WERI-Rb-1 (cell line): ENCODE results near the gene DNAH1.

Source experiments
- DNase-seq: peaks from one replicate; pipeline ENCODE4 v3.0.0-alpha.2; 2020
- H3K27ac ChIP-seq: fragments of 250-450 bp; sonication (Bioruptor Pico); 2 replicates; pipeline ENCODE4 v1.5.1; 2020; ENCODE audit warnings: mild to moderate bottlenecking, moderate library complexity
- H3K27me3 ChIP-seq: fragments of 250-450 bp; sonication (Bioruptor Pico); 2 replicates; pipeline ENCODE4 v1.5.1; 2021; ENCODE audit warnings: mild to moderate bottlenecking, low read depth, moderate library complexity; ENCODE audit not compliant: insufficient read depth, severe bottlenecking
- H3K36me3 ChIP-seq: fragments of 250-450 bp; sonication (Bioruptor Pico); 2 replicates; pipeline ENCODE4 v1.5.1; 2020; ENCODE audit warnings: mild to moderate bottlenecking, moderate library complexity
- H3K4me3 ChIP-seq: 2 replicates; pipeline ENCODE4 v1.5.1; 2011; ENCODE audit warnings: low read depth, mild to moderate bottlenecking, control low read depth, low read length
- H3K9me3 ChIP-seq: fragments of 250-450 bp; sonication (Bioruptor Pico); 2 replicates; pipeline ENCODE4 v1.5.1; 2021; ENCODE audit warnings: mild to moderate bottlenecking, moderate library complexity; ENCODE audit not compliant: severe bottlenecking
- TF ChIP-seq, protein P1 (sequence below): IDR thresholded peaks from 2 replicates; pipeline ENCODE4 v1.5.1; 2011; ENCODE audit warnings: low read depth, mild to moderate bottlenecking, control low read depth, inconsistent platforms, low read length

Gene DNAH1

DNA sequence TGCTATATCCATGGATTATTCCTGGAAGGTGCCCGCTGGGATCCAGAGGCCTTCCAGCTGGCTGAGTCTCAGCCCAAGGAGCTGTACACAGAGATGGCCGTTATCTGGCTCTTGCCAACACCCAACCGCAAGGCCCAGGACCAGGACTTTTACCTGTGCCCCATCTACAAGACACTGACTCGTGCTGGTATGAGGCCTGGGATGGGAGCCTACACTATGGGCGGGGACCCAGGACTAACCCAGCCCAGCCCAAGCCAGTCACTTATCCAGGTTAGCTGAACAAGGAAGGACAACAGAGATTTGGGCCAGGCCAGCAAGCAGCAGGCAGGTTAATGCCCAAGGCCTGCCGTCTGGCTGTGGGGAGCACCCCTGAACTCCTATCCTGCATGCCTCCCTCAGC lies 83.5 kb downstream of the DNAH1 start:
- H3K27me3 ChIP-seq, result no peaks in the 10 kb centered on the region
- TF ChIP-seq, protein P1, sequence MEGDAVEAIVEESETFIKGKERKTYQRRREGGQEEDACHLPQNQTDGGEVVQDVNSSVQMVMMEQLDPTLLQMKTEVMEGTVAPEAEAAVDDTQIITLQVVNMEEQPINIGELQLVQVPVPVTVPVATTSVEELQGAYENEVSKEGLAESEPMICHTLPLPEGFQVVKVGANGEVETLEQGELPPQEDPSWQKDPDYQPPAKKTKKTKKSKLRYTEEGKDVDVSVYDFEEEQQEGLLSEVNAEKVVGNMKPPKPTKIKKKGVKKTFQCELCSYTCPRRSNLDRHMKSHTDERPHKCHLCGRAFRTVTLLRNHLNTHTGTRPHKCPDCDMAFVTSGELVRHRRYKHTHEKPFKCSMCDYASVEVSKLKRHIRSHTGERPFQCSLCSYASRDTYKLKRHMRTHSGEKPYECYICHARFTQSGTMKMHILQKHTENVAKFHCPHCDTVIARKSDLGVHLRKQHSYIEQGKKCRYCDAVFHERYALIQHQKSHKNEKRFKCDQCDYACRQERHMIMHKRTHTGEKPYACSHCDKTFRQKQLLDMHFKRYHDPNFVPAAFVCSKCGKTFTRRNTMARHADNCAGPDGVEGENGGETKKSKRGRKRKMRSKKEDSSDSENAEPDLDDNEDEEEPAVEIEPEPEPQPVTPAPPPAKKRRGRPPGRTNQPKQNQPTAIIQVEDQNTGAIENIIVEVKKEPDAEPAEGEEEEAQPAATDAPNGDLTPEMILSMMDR, result no peak
- no peak for DNase-seq
- no peak overlapping the region for H3K4me3 ChIP-seq
- no peak overlapping the region; the same call in 1 of the 2 replicates for H3K27ac ChIP-seq
- H3K9me3 ChIP-seq, result no peaks in the 10 kb centered on the region
- peaks cover 48% of the 10 kb centered on the region for H3K36me3 ChIP-seq

DNA sequence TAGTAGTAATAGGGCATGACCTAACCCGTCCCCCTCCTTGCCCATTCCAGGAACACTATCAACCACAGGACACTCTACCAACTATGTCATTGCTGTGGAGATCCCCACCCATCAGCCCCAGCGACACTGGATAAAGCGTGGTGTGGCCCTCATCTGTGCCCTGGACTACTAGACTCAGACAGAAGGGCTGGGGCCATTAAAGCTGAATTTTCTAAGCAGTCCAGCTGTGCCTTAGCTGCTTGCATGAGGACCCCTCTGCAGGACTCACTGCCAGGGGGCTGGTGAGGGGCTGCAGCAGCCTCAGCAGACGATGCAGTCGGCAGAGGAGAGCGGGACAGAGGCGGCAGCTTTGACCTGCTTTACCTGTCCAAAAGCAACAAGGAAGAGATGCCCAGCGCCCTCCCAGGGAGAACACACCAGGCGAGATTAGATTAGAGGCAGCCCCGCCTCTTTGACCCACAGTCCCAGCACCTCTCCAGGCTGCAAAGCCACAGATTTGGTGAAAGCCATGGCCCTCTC lies 84.2 kb downstream of the DNAH1 start:
- H3K27ac ChIP-seq, result peak overlapping the region; percentile 69

DNA sequence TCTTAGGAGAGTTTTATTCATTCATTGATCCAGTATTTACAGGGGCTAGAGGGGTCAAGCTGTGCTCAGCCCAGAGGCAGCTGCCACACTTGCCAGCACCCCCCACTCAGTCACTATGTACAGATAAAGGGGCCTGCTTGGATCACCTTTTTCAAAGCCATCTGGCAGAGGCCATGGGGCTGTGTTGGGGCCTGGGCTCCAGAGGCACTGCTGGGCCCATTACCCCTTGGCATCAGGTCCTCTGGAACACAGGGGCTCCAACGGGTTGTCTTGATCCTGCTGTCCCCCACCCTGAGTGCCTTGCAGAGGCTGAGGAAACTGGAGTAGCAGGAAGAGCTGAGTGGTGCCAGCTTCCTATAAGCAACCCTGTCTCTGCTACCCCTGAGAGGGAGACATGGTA lies 84.9 kb downstream of the DNAH1 start:
- peaks cover 58% of the 10 kb centered on the region for H3K36me3 ChIP-seq
- TF ChIP-seq, protein P1, result no peak
- peak; percentile 32 for DNase-seq
- H3K9me3 ChIP-seq, result no peaks in the 10 kb centered on the region
- peak overlapping the region; percentile 69 for H3K27ac ChIP-seq
- no peak overlapping the region for H3K4me3 ChIP-seq
- H3K27me3 ChIP-seq, result no peaks in the 10 kb centered on the region

More for the DNA sequence above, 84.2 kb downstream of the DNAH1 start:
- H3K9me3 ChIP-seq, result no peaks in the 10 kb centered on the region
- no peaks in the 10 kb centered on the region for H3K27me3 ChIP-seq
- no peak overlapping the region for H3K4me3 ChIP-seq
- TF ChIP-seq, protein P1, result no peak
- H3K36me3 ChIP-seq, result peaks cover 53% of the 10 kb centered on the region
- no peak for DNase-seq

DNA sequence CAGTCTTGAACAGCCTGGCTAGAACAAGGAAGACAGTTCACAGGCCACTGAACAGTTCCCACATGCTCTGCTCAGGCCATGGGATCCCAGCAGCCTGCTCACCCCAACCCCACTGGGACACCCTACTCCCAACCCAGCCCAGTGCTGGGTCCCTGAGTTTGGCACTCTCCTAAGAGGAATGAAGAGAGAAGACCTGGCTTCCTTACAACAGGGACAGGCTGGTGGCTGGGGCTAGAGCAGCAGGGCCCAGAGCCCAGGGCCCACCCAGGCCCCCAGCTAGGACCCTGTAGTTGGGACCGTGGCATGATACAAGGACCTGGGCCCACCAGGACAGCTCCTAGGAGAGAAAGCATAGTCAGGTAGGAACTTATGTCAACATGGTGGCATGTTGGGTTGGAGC lies 85.4 kb downstream of the DNAH1 start:
- H3K4me3 ChIP-seq, result no peak overlapping the region
- no peaks in the 10 kb centered on the region for H3K9me3 ChIP-seq
- no peak for DNase-seq
- peaks cover 64% of the 10 kb centered on the region for H3K36me3 ChIP-seq
- TF ChIP-seq, protein P1, result no peak
- H3K27ac ChIP-seq, result peak overlapping the region; percentile 69
- H3K27me3 ChIP-seq, result no peaks in the 10 kb centered on the region

DNA sequence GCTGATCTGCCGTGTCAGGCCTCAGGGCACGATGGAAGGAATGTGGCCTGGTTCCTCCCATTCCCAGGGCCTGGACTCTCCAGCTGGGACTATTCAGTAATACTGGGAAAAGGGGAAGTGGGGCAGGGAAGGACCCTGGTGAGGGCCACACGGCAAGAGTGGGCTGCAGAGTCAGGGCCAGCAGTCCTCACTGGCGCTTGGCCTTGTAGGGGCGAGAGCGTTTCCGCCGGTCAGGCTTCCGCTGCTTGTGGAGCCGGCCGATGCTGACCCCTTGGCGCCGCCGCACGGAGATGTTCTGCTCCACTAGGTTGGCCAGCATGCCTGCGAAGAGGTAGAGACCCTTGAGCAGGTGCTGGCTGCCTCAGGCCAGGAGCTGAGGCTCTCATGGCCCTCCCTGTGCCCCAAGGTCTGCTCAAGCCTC lies 86.0 kb downstream of the DNAH1 start:
- no peak overlapping the region for H3K4me3 ChIP-seq
- DNase-seq, result no peak
- H3K36me3 ChIP-seq, result peaks cover 69% of the 10 kb centered on the region
- no peak overlapping the region for H3K27ac ChIP-seq
- TF ChIP-seq, protein P1, result no peak
- H3K27me3 ChIP-seq, result no peaks in the 10 kb centered on the region
- no peaks in the 10 kb centered on the region for H3K9me3 ChIP-seq

DNA sequence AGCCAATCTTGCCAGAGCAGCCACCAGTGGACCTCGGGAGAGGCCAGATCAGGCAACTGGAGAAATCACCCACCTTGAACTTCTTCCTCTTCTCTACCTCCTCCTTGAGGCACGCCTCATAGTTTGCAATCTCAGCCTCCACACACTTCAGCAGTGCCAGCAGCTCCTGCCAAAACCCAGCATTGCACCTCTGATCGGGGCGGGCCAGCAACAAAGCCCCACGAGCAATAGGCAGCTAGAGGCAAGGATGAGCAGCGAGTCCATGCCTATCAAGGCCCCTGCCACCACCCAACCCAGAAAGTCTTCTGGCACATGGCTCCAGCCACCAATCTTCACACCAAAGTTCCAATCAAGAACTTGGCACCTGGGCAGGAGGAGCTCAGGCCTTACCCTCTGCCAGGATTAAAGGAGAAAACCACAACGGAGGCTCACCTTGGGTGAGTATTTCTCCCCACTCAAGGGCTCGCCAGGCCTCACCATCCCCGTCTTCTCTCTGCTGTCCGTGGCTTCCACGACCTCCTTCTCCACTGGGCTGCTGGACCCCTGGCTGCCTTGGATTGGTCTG lies 86.7 kb downstream of the DNAH1 start:
- Histone ChIP-seq H3K9me3 (no peaks in the 10 kb centered on the region), H3K27me3 (no peaks in the 10 kb centered on the region), H3K36me3 (peaks cover 76% of the 10 kb centered on the region), H3K27ac (no peak overlapping the region), H3K4me3 (no peak overlapping the region)
- TF ChIP-seq, protein P1, result no peak
- no peak for DNase-seq
